ENCODE data around the gene ZNF302. TPM values are rescaled to one million over a fixed set of nuclear protein-coding genes. Genes with fewer than 3 reads are reported as not detected.

The ZNF302 gene
- total RNA-seq, 1 donor from 2014 or later = 16.5 TPM

GRCh38 chr19:34687348-34687747, 9.9 kb downstream of the ZNF302 start:
- Histone ChIP-seq H3K27me3 (ENCODE audit: insufficient read depth, low read length) (no peaks in the 10 kb centered on the region), H3K79me2 (ENCODE audit: insufficient read depth, low read length) (no peaks in the 10 kb centered on the region), H3K4me3 (ENCODE audit: insufficient read depth, low read depth, low read length) (no peak overlapping the region), H4K20me1 (ENCODE audit: insufficient read depth, low read length) (no peaks in the 10 kb centered on the region), H3K36me3 (ENCODE audit: insufficient read depth, low read length) (peaks cover 21% of the 10 kb centered on the region), H3K4me2 (ENCODE audit: low read length) (no peak overlapping the region), H3K9ac (ENCODE audit: low read length) (no peak overlapping the region), H3K9me3 (ENCODE audit: insufficient read depth, low read depth, low read length) (peaks cover 33% of the 10 kb centered on the region), H3K27ac (ENCODE audit: low read depth, low read length) (no peak overlapping the region), H2AFZ (ENCODE audit: low read depth, low read length) (no peak overlapping the region), H3K4me1 (ENCODE audit: insufficient read depth, low read length) (no peaks in the 10 kb centered on the region)
- no peak for DNase-seq (ENCODE audit: low read depth)
- Mint-ChIP-seq H3K27ac (ENCODE audit: unreplicated experiment) (no peak overlapping the region), H3K9me3 (ENCODE audit: unreplicated experiment) (peaks cover 33% of the 10 kb centered on the region), H3K27me3 (ENCODE audit: low read depth, unreplicated experiment) (no peaks in the 10 kb centered on the region), H3K4me1 (ENCODE audit: low read depth, unreplicated experiment) (no peaks in the 10 kb centered on the region), H3K36me3 (ENCODE audit: low read depth, unreplicated experiment) (peaks cover 35% of the 10 kb centered on the region), H3K4me3 (ENCODE audit: unreplicated experiment) (no peak overlapping the region)
- TF ChIP-seq EZH2 (IDR thresholded peaks at IDR 0.05; ENCODE audit: insufficient read depth, low read length) = no peak
- TF ChIP-seq CTCF (IDR thresholded peaks at IDR 0.05; ENCODE audit: insufficient read depth, low read depth, low read length) = no peak
- no peak for FAIRE-seq

DNA sequence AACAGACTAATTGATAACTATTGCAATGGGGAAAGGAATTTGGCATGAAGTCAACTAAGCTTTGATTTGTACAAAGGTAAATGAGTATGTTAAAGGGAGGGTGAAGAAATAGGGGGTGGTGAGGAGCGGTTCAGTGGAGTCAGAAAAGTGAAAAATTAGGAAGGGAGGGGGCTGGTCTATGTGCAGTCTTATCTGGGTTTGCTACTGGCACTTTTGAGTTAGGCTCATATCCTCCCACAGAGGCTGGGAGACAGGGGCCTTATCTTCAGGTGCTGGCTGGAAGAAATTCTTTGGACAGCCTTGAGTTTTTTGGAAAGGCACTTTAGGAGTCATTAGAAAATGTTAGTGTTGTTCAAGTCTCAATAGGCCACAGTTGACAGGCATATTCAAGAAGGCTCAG, 11.1 kb downstream of the ZNF302 start:
- no peaks in the 10 kb centered on the region for H3K27me3 ChIP-seq (ENCODE audit: insufficient read depth, low read length)
- Mint-ChIP-seq H3K36me3 (ENCODE audit: low read depth, unreplicated experiment) (peaks cover 27% of the 10 kb centered on the region), H3K4me1 (ENCODE audit: low read depth, unreplicated experiment) (no peaks in the 10 kb centered on the region), H3K4me3 (ENCODE audit: unreplicated experiment) (no peak overlapping the region), H3K9me3 (ENCODE audit: unreplicated experiment) (peaks cover 27% of the 10 kb centered on the region), H3K27me3 (ENCODE audit: low read depth, unreplicated experiment) (no peaks in the 10 kb centered on the region), H3K27ac (ENCODE audit: unreplicated experiment) (no peak overlapping the region)
- H3K9ac ChIP-seq (ENCODE audit: low read length) = no peak overlapping the region
- H2AFZ ChIP-seq (ENCODE audit: low read depth, low read length) = no peak overlapping the region
- H4K20me1 ChIP-seq (ENCODE audit: insufficient read depth, low read length) = no peaks in the 10 kb centered on the region
- no peaks in the 10 kb centered on the region for H3K79me2 ChIP-seq (ENCODE audit: insufficient read depth, low read length)
- H3K4me1 ChIP-seq (ENCODE audit: insufficient read depth, low read length) = no peaks in the 10 kb centered on the region
- H3K4me2 ChIP-seq (ENCODE audit: low read length) = no peak overlapping the region
- H3K9me3 ChIP-seq (ENCODE audit: insufficient read depth, low read depth, low read length) = peaks cover 28% of the 10 kb centered on the region
- FAIRE-seq (no peak), DNase-seq (ENCODE audit: low read depth) (no peak)
- no peak for TF ChIP-seq CTCF (IDR thresholded peaks at IDR 0.05; ENCODE audit: insufficient read depth, low read depth, low read length)
- no peak overlapping the region for H3K27ac ChIP-seq (ENCODE audit: low read depth, low read length)
- H3K4me3 ChIP-seq (ENCODE audit: insufficient read depth, low read depth, low read length) = no peak overlapping the region
- H3K36me3 ChIP-seq (ENCODE audit: insufficient read depth, low read length) = peaks cover 8% of the 10 kb centered on the region

- Mint-ChIP-seq H3K27me3 (ENCODE audit: low read depth, unreplicated experiment) (no peaks in the 10 kb centered on the region), H3K4me3 (ENCODE audit: unreplicated experiment) (no peak overlapping the region), H3K27ac (ENCODE audit: unreplicated experiment) (no peak overlapping the region), H3K4me1 (ENCODE audit: low read depth, unreplicated experiment) (no peaks in the 10 kb centered on the region), H3K9me3 (ENCODE audit: unreplicated experiment) (peaks cover 17% of the 10 kb centered on the region), H3K36me3 (ENCODE audit: low read depth, unreplicated experiment) (peaks cover 11% of the 10 kb centered on the region)
- Histone ChIP-seq H3K9ac (ENCODE audit: low read length) (no peak overlapping the region), H3K79me2 (ENCODE audit: insufficient read depth, low read length) (no peaks in the 10 kb centered on the region), H3K9me3 (ENCODE audit: insufficient read depth, low read depth, low read length) (peaks cover 17% of the 10 kb centered on the region), H3K4me2 (ENCODE audit: low read length) (no peak overlapping the region), H3K36me3 (ENCODE audit: insufficient read depth, low read length) (no peaks in the 10 kb centered on the region), H4K20me1 (ENCODE audit: insufficient read depth, low read length) (no peaks in the 10 kb centered on the region), H3K27ac (ENCODE audit: low read depth, low read length) (no peak overlapping the region), H3K4me3 (ENCODE audit: insufficient read depth, low read depth, low read length) (no peak overlapping the region), H3K27me3 (ENCODE audit: insufficient read depth, low read length) (no peaks in the 10 kb centered on the region), H2AFZ (ENCODE audit: low read depth, low read length) (no peak overlapping the region), H3K4me1 (ENCODE audit: insufficient read depth, low read length) (no peaks in the 10 kb centered on the region)
- no peak for FAIRE-seq
- DNase-seq (ENCODE audit: low read depth) = no peak
- no peak for TF ChIP-seq EZH2 (IDR thresholded peaks at IDR 0.05; ENCODE audit: insufficient read depth, low read length)
- TF ChIP-seq CTCF (IDR thresholded peaks at IDR 0.05; ENCODE audit: insufficient read depth, low read depth, low read length) = no peak
Measured at GRCh38 chr19:34690372-34690771, 12.9 kb downstream of the ZNF302 start.
